ENCODE data around the gene VEGFA. TPM values are rescaled to one million over a fixed set of nuclear protein-coding genes. Genes with fewer than 3 reads are reported as not detected.

The VEGFA gene
- total RNA-seq, 1 donor from 2014 or later: 137 TPM

DNA sequence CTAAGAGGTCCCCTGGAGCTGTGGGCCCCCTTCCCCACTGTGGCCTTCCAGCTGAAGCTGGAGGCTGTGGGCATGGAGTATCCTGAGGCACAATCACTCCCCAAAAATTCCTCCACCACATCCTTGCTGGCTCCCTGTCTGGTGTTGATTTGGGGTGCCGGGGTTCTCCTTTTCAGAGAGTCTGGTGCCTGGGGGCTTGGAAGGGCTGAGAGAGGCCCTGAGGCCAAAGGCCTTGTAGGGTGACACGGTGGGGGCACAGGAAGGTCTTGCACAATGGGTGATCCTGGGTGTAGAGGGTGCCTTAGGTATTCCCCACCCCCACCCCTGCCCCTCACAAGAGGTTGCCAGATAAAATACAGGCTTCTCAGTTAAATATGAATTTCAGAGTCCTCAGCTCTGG lies 33.2 kb upstream of the VEGFA start:
- Mint-ChIP-seq H3K9me3 (ENCODE audit: low read depth) (peaks cover 8% of the 10 kb centered on the region), H3K36me3 (ENCODE audit: low read depth) (no peaks in the 10 kb centered on the region), H3K27me3 (ENCODE audit: low read depth) (peaks cover 3% of the 10 kb centered on the region), H3K27ac (ENCODE audit: unreplicated experiment) (no peak overlapping the region), H3K4me3 (ENCODE audit: unreplicated experiment) (no peak overlapping the region), H3K4me1 (ENCODE audit: low read depth) (no peaks in the 10 kb centered on the region)
- no peak for DNase-seq (ENCODE audit: low spot score)
- no peak for TF ChIP-seq CTCF (IDR thresholded peaks at IDR 0.05)

DNA sequence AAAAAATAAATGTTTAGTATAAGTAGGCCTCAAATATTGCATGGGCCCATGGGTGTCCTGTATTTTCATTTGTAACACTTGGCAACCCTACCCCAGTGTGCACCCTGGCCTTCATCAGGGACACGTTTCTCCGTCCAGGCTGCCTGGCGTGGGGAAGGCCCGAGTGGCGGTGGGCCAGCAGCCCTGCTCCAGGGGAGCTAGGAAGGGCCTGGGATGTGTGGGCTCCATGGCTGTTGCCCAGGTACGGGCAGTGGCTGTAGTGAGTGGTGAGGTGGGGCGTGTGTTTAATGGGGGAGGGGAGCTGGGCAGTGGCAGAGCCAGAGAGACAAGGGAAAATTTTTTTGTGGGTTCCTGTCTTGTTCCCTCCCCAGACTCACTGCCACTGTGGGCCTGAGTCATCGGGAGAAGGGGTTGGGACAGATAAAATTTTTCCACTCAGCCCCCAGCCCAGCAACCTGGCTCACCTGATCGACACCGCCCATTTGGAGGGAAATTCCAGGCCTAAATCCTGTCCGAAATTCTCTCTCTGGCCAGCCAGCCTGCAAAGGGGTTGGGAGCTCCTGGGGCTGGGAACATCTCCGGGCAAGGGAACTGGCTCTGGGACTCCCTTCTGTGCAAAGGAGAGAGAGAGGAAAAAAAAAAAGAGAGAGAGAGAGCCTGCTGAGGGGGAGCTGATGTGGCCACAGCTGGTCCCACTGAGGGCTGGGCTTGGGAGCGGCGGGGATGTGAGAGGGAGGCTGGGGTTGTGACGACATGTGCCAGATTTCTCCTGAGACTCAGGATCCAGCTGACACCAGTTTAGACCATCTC lies 32.5 kb upstream of the VEGFA start:
- DNase-seq (ENCODE audit: low spot score): no peak
- Mint-ChIP-seq H3K36me3 (ENCODE audit: low read depth) (no peaks in the 10 kb centered on the region), H3K4me3 (ENCODE audit: unreplicated experiment) (no peak overlapping the region), H3K4me1 (ENCODE audit: low read depth) (no peaks in the 10 kb centered on the region), H3K27me3 (ENCODE audit: low read depth) (peaks cover 3% of the 10 kb centered on the region), H3K27ac (ENCODE audit: unreplicated experiment) (no peak overlapping the region), H3K9me3 (ENCODE audit: low read depth) (peaks cover 3% of the 10 kb centered on the region)
- TF ChIP-seq CTCF (IDR thresholded peaks at IDR 0.05): no peak

DNA sequence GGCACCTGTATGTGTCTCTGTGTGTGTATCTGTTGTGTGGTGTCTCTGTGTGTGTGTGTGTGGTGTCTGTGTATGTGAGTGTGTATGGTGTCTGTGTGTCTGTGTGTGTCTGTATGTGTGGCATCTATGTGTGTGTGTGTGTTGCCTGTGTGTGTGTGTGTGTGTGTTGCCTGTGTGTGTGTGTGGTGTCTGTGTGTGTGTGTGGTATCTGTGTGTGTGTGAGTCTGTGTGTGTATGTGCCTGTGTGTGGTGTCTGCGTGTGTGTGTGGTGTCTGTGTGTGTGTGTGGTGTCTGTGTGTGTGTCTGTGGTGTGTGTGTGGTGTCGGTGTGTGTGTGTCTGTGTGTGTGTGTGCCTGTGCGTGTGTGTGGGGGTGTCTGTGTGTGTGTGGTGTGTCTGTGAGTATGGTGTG lies 31.7 kb upstream of the VEGFA start:
- no peak overlapping the region for H3K4me3 Mint-ChIP-seq (ENCODE audit: unreplicated experiment)
- H3K27ac Mint-ChIP-seq (ENCODE audit: unreplicated experiment): peak overlapping the region; percentile 17
- H3K27me3 Mint-ChIP-seq (ENCODE audit: low read depth): peaks cover under 1% of the 10 kb centered on the region
- no peaks in the 10 kb centered on the region for H3K4me1 Mint-ChIP-seq (ENCODE audit: low read depth)
- H3K9me3 Mint-ChIP-seq (ENCODE audit: low read depth): no peaks in the 10 kb centered on the region
- TF ChIP-seq CTCF (IDR thresholded peaks at IDR 0.05): no peak
- DNase-seq (ENCODE audit: low spot score): no peak
- H3K36me3 Mint-ChIP-seq (ENCODE audit: low read depth): no peaks in the 10 kb centered on the region

DNA sequence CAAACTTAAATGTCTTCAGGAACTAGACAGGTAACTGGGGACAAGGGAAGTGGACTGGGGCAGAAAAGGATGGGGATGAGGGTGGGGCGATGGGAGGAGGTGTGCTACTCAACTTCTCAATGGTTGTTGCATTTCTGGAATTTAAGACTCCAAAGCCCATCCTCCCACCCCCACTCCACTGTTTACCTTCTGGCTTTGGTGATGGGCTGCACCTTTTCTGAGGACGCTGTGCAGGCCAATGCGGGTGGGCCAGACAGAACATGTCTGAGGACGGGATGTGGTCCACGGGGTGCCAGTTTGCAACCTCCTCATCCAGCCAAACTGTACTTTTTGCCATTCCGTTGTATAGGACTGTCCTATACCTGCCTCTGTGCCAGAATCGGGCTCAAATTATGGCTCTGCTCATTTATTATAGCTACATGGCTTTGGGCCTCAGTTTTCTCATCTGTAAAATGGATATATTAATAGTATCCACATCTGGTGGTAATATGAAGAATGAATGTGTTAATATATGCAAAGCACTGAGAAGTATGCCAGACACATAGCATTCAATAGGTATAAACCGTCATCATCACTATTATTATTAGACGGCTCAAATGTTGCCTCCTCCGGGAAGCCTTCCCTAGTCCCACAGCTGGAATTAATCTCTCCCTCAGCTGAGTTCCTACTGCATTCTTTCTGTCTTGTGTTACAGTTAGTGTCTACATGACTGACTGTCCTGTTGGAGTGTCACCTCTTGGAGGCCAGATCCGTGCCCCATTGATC lies 31.0 kb upstream of the VEGFA start:
- Mint-ChIP-seq H3K4me1 (ENCODE audit: low read depth) (no peaks in the 10 kb centered on the region), H3K36me3 (ENCODE audit: low read depth) (no peaks in the 10 kb centered on the region), H3K27me3 (ENCODE audit: low read depth) (no peaks in the 10 kb centered on the region), H3K9me3 (ENCODE audit: low read depth) (no peaks in the 10 kb centered on the region), H3K4me3 (ENCODE audit: unreplicated experiment) (no peak overlapping the region), H3K27ac (ENCODE audit: unreplicated experiment) (no peak overlapping the region)
- no peak for DNase-seq (ENCODE audit: low spot score)
- no peak for TF ChIP-seq CTCF (IDR thresholded peaks at IDR 0.05)

- DNase-seq (ENCODE audit: low spot score): no peak
- H3K27ac Mint-ChIP-seq (ENCODE audit: unreplicated experiment): no peak overlapping the region
- H3K4me1 Mint-ChIP-seq (ENCODE audit: low read depth): no peaks in the 10 kb centered on the region
- TF ChIP-seq CTCF (IDR thresholded peaks at IDR 0.05): no peak
- no peak overlapping the region for H3K4me3 Mint-ChIP-seq (ENCODE audit: unreplicated experiment)
- H3K9me3 Mint-ChIP-seq (ENCODE audit: low read depth): no peaks in the 10 kb centered on the region
- no peaks in the 10 kb centered on the region for H3K36me3 Mint-ChIP-seq (ENCODE audit: low read depth)
- no peaks in the 10 kb centered on the region for H3K27me3 Mint-ChIP-seq (ENCODE audit: low read depth)
These were observed 30.3 kb upstream of the VEGFA start for GRCh38 chr6:43739642-43740091.

Data from chondrocyte (in vitro differentiated cells).